ENCODE results near the gene RANBP10. TPM values are rescaled to one million over a fixed set of nuclear protein-coding genes. Genes with fewer than 3 reads are reported as not detected.

RANBP10 gene
- total RNA-seq, 1 donor from 2014 or later = 10.5 TPM

- no peak for DNase-seq
Measured at GRCh38 chr16:67675999-67676398, 130.4 kb downstream of the RANBP10 start.

DNA sequence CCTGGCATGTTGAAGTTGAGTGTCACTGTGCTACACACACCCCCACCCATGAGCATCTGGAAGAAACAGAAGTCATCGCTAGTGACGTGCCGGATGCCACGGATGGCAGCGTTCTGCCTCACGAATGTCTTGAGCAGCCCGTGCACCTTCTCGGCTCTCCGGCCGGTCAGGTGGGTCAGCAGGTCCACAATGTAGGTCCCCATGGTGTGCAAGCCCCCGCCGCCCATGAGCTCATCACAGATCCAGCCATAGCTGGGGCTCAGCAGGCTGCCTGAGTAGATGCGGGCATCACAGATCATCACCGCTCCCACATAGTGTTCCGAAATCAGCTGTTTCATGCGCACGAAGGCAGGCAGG, 130.8 kb downstream of the RANBP10 start:
- DNase-seq = no peak

- DNase-seq = no peak
Measured at GRCh38 chr16:67674851-67675578, 131.3 kb downstream of the RANBP10 start.

- DNase-seq = peak; percentile 35
Measured at GRCh38 chr16:67673712-67674580, 132.4 kb downstream of the RANBP10 start.

Small RNA genes within 50 kb of the gene (small RNA-seq; reads per million reads assigned to genes)
- not detected for gene AC040162.2 (ENCODE audit: low replicate concordance)

Other genes starting within 250 kb of the RANBP10 start
- gene CTCF, start 244.0 kb downstream of the RANBP10 start, total RNA-seq = 40.0 TPM
- 2.3 TPM for gene CARMIL2, start 161.4 kb downstream of the RANBP10 start, total RNA-seq
- gene ACD, start 146.3 kb downstream of the RANBP10 start, total RNA-seq = 7.3 TPM
- gene PARD6A, start 145.6 kb downstream of the RANBP10 start, total RNA-seq = 2.2 TPM
- 13.6 TPM for gene ENKD1, start 139.8 kb downstream of the RANBP10 start, total RNA-seq
- gene C16orf86, start 139.7 kb downstream of the RANBP10 start, total RNA-seq = 3.4 TPM
- 12.5 TPM for gene GFOD2, start 87.2 kb downstream of the RANBP10 start, total RNA-seq
- gene TSNAXIP1, start 329 bp upstream of the RANBP10 start, total RNA-seq = 1.1 TPM
- 50.7 TPM for gene THAP11, start 35.8 kb upstream of the RANBP10 start, total RNA-seq
- 124 TPM for gene NUTF2, start 40.4 kb upstream of the RANBP10 start, total RNA-seq
- 20.8 TPM for gene CENPT, start 41.1 kb upstream of the RANBP10 start, total RNA-seq
- gene EDC4, start 66.5 kb upstream of the RANBP10 start, total RNA-seq = 67.6 TPM
- not detected for gene NRN1L, start 78.3 kb upstream of the RANBP10 start, total RNA-seq
- gene PSKH1, start 86.7 kb upstream of the RANBP10 start, total RNA-seq = 18.9 TPM
- gene CTRL, start 125.3 kb upstream of the RANBP10 start, total RNA-seq = 0.51 TPM
- 50.2 TPM for gene PSMB10, start 130.3 kb upstream of the RANBP10 start, total RNA-seq
- 7.3 TPM for gene LCAT, start 137.6 kb upstream of the RANBP10 start, total RNA-seq
- gene SLC12A4, start 162.1 kb upstream of the RANBP10 start, total RNA-seq = 70.4 TPM
- not detected for gene DPEP3, start 173.9 kb upstream of the RANBP10 start, total RNA-seq
- 12.1 TPM for gene DPEP2, start 192.9 kb upstream of the RANBP10 start, total RNA-seq
- gene DPEP2NB, start 209.4 kb upstream of the RANBP10 start, total RNA-seq = not detected
- 9.7 TPM for gene DDX28, start 216.7 kb upstream of the RANBP10 start, total RNA-seq
- 13.7 TPM for gene DUS2, start 216.7 kb upstream of the RANBP10 start, total RNA-seq